Posterior vena cava (tissue), 2 donors: Measurements from ENCODE around the gene SYTL3. TPM values are rescaled to one million over a fixed set of nuclear protein-coding genes. Genes with fewer than 3 reads are reported as not detected.
"Not testable (repeated sequence)": the region's sequence is repeated elsewhere in the genome, so short reads cannot be mapped to it uniquely, and the experiment has no call there.

Experiments used
- DNase-seq: peaks from one replicate; pipeline ENCODE4 v3.0.0-alpha.2; 2020; ENCODE audit warnings: low spot score
- intact Hi-C, 2 donors: fragments of 100-400 bp; cut with DNase I; formaldehyde crosslinking; loops; one replicate each; pipeline versions ENCODE4 v1.14.1 to v1.14.2; 2022 to 2023
- total RNA-seq, 2 donors: library from RNA; stranded (reverse); fragmentation: NEBNext Ultra II Directional; extraction: Animal tissue kit (Norgen Biotek cat#: 25700); gene quantifications; one replicate each; pipeline ENCODE4 v1.2.1, GENCODE V29; 2021
- donor health status: DM: yes; HTN: yes; CAD: no.
- donor health status: DM: yes; HTN: yes; CAD: no.

The SYTL3 gene
- total RNA-seq, 2 donors from 2014 or later = 2.0 to 6.5 TPM

DNA sequence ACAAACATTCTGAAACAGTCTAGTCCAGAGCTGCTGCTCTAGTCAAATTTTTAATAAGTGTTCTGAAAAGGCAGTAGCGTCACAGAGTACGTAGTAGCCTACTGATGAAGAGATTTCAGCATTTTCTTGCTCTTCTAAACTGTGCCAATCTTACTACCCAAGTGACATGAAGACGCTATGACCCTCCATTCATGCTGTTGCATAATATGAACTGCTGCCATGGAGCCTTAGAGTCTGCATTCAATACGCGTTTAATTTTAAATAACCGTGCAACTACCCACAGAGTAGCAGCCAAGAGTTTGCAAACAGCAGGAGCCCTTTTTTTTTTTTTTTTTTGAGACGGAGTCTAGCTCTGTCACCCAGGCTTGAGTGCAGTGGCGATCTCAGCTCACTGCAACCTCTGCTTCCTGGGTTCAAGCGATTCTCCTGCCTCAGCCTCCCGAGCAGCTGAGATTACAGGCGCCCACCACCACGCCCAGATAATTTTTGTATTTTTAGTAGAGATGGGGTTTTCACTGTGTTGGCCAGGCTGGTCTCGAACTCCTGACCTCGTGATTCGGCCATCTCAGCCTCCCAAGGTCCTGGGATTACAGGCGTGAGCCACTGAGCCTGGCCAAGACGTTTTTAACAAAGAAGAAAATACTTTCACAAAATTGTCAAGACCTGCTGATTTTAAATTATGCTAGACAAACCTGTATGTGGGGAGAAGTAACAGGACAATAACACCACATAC, 125.0 kb downstream of the SYTL3 start:
- intact Hi-C loops = no loop called here
- peak; percentile 55 for DNase-seq

DNA sequence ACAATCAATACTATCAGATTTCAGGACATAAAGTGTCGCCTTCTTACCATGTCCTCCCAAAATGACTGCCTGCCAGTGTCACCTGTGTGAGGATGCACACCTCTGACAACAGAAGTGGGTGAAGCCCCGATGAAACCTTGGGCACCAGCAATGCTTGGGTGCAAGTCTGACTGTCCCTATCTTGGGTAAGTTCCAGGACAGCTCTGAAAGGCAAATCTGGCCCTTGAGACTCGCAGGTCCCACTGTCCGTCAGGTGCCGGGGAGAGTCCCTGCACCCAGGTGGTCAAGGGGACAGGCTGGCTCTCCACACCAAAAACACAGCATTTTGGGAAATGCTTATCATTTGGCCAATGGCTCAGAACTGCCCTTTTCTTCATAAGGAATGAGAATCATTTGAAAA, 126.0 kb downstream of the SYTL3 start:
- peak; percentile 51 for DNase-seq
- intact Hi-C loops = no loop called here

DNA sequence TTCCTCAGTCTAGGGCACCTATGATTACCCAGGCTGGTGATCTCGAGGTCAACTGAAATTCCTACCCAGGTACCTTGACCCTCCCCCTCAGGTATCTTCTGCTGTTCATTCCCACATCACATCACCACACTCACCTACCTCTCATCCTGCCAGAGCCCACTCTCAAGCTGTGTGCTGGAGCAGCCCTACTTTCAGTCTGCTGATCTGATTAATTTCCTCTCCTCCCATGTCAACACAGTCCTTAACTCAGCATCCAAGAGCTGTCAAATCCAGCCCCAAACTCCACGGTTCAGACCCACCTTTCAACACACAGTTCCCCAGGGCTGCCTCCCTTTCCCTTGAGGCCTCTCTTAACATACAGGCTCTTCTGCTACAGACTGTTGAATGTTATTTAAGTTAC, 126.9 kb downstream of the SYTL3 start:
- no peak for DNase-seq
- intact Hi-C loops = loop anchor here in 1 of 2 donors (1.0 kb wide), 1 partner anchor 35 kb away; no protein-coding TSS in a partner anchor

DNA sequence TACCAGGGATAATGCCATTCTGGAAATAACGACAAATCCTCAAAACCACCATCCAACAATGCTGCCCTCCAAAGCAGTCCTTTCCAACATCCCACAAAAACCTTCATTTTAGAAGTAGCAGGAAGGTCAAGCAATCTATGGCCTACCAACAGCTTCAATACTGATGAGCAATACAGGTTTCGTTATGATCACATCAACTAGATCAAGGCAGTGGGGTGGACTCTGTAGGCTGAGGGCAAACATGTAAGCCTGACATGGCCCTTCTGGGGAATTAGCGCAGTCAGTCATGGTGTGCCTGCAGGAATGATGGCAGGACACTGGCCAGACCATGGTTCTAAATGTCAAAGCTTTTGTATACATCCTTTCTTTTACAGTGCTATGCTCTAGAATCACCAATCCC, 127.7 kb downstream of the SYTL3 start:
- intact Hi-C loops = loop anchor here in 1 of 2 donors (1.0 kb wide), 1 partner anchor 36 kb away; no protein-coding TSS in a partner anchor
- DNase-seq = no peak

DNA sequence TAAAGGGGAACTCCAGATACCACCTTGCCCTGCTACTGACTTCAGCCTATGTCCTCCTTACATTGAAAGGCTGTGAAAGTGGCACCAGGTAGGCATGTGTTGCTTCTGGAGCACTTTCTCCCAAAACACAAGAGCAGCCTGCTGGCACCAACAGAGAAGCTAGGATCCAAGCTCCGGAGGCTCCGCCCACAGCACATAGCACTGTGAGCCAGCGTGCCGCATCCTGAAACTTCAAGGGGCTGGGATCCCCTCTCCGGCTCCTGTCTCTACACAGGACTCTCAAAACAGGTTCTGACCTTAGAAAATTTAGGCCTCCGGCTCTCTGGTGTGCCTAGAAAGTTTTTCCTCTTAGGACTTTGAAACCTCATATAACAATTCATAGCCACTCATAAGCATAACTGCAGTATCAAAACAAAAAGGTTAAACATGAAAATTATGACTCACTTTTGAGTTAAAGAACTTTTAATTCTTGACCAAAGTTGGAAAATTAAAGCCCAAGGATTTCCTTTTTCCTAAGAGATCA, 128.2 kb downstream of the SYTL3 start:
- DNase-seq = peak; percentile 74
- intact Hi-C loops = no loop called here

DNA sequence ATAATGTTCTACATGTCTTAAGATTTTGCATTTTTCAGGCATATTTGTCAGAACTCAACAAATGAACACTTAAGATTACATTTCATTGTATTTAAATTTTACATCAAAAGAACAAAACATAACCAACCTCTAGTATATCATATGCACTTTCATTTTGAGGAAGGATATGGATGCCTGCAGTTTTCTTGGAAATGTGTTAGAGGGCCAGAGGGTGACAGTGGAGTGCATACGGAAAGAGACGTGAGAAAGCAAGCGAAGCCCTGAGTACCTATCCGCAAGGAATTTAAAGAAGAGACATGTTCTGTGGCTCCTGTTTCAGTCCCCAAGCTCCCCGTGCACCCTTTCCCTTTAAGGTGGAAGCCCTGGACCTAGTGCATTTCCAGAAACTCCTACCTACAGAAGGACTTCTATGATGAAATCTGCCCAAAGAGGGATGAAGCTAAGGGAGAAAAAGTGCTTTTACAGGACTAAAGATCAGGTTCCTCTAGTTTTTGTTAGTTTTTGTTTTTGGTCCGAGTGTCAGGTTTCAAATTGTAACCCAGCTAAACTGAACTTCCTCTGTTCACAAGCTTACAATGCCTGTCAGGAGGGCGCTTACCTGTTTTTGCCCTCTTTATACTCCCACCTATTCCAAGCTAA, 130.5 kb downstream of the SYTL3 start:
- no peak for DNase-seq
- intact Hi-C loops = no loop called here

DNA sequence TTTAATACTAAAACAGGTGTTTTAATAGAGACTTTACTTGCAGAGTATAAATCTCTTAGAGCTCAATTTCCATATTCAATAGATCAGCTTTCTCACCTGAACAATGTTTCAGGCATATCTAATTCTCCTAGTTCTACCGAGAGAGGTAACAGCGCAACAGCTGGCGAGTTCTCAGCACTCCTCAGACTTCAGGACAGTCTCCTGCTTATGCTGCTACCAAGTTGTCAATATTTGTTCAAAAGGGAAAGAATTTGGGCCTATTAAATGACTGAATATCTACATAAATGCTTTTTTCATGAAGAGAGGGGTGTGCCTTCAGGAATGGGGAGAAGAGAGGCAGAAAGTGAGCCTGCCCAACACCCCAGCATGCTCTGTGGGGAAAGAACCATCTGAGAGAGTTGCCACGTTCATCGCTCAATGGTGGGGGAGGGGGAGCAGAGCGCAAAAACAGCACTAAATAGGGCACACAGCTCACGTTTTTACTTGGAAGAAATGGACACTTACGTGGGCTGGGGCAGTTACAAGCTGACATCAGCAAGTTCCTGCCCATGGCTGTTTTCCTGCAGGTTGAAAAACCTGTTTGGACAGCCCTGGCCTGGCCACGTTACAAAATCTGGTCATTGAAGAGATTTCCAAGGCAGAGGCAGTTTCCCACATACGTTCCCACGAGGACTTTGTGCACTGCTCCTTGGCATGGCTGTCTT, 131.3 kb downstream of the SYTL3 start:
- intact Hi-C loops = no loop called here
- DNase-seq = no peak

DNA sequence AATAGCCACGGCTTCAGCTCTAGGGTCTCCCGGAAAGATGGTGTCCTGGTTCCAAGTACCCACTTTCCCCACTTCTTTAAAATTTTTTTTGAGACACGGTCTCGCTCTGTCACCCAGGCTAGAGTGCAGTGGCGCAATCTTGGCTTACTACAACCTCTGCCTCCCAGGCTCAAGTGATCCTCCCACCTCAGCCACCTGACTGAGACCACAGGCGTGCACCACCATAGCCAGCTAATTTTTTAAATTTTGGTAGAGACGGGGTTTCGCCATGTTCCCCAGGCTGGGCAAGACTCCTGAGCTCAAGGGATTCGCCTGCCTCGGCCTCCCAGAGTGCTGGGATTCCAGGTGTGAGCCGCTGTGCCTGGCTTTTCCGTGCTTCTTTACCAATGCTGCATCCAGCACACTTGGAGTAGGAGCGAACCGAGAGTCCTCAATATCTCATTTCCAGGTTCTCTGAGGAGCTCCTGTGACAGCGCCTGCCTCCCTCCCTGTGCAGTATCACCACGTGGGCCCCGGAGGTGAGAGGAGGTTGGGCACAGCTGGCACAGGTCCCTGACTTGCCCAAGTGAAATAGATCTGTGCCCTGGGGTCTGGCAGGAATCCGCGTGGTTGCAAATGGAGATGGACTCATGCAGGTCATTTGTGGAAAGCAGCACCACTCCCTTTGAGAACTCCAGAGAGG, 132.0 kb downstream of the SYTL3 start:
- intact Hi-C loops = no loop called here

DNA sequence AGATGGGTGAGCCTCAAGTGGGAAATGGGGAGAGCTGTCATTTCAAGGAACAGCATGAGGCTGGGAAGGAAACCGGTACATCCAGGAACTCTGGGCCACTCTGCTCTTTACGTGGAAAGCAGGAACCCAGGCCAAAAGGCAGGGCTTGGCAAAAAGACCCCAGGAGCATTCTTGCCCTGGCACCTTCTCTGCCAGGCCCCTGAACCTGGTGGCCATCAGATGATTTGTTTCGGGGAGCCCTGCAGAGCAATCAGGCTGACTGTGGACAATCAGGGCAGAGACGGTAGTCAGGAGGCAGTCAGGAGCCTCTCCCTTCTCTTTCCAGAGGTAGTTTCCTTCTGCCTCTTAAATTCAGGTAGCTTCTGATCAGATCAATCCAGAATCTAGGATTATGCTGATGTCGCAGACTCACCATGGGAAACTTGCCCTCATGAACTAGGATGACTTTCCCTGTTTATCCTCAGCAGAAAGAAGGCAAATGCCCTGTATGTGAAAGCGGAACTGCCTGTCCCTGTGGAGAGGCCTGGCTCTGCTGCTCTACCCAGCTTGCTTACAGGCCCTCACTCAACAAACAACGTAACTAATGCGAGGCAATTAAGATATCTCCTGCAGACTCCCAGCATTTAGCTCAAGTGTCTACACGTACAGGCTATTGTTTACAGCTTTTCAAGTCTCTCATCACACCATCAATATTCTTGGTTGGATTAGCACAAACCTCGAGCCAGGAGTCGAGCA, 132.7 kb downstream of the SYTL3 start:
- DNase-seq = no peak
- intact Hi-C loops = no loop called here

More for the DNA sequence above, 132.0 kb downstream of the SYTL3 start:
- DNase-seq = no peak

DNA sequence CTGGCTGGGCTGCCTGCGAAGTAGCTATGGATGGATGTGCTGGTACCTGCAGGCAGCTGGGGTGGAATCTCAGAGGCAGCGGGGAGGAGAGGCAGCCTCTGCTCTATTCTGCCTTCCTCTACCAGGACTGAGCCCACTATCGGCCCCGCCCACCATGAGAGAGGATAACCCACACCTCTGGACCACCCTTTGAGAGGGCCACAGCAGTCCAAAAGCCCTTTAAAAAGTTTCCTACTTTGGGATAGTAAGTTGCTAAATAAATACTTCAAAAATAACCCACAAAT, 133.3 kb downstream of the SYTL3 start:
- intact Hi-C loops = no loop called here
- DNase-seq = no peak

DNA sequence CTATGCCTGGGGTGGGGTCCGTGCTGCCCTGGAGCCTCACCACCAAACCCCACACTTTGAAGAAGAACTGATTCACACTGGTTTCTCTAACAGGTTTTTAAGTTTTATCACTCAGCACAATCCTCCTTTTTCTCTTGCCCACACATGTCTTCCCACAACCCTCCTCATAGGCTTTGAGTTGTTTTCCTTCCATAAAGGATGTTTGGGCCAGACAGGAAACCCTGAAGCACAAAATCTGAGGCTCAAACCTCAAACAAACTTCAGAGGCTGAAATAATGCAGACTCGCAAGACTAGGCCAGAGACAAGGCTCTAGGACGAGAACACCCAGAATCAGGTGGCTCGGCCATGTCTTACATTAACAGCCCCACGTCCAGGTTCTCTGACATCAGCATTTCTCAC, 134.0 kb downstream of the SYTL3 start:
- intact Hi-C loops = no loop called here
- no peak for DNase-seq

DNA sequence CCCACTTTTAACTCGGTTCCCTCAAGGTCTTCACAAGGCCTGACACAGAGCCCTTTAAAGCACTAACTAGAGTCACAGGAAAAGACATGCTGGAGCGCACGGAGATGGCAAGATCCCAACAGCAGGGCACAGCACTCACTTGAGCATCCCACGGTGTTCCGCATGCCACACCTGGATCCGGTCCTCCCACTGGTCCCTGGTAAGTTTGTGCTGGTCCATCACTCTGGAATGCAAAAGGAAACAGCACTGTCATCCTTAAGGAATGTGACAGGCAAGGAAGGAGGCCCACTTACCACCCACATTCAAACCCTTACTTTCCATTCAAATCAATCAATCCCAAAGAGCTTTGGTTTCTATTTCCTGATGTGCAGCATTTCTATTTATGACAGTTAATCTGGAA, 134.7 kb downstream of the SYTL3 start:
- intact Hi-C loops = no loop called here
- no peak for DNase-seq

DNA sequence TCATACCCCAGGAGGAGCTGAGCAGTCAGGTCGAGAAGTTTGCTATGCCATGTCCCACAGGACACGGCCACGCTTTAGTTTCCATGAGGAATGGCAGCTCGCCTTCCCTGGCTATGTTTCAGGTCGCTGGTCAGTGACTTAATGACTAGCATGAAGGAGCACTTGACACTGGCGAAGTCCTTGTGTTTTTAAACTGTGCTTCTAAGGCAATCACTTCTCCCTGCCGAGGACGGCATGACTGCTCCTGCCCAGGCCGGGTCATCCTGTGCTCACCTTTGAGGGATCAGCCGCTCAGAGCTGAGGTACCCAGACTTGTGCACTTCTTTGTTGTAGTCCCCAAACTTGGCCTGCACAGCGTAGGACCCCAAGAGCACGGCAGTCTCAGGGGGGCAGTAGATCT, 135.2 kb downstream of the SYTL3 start:
- intact Hi-C loops = no loop called here
- no peak for DNase-seq

DNA sequence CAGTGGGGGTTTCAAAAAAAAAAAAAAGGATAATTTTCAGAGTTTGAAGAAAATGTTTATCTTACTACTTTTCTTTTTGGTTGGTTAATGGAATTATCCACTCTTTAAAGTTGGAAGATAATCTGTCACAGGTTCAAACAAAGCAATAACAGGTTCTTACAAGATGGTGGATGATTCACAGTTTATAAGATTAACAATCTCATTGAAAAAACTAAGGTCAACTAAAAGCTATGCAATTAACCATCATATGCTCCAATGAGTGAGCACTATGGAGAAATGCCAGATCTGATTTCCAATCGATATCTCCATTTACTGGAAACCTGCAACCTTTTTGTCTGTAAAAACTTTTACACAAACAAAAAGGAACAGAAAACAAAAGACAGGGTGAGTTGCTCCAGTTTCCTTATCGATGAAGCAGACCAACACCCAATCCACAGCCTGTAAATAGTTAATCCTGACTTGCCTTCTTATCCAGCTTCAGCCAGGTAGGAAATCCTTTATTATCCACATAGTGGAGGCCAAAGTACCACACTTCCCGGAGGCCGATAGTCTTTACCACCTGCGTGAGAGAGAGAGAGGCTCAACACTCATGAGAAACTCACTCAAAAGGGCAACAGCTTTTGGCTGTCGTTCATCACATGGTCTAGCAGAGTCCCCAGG, 136.9 kb downstream of the SYTL3 start:
- no peak for DNase-seq
- intact Hi-C loops = no loop called here

DNA sequence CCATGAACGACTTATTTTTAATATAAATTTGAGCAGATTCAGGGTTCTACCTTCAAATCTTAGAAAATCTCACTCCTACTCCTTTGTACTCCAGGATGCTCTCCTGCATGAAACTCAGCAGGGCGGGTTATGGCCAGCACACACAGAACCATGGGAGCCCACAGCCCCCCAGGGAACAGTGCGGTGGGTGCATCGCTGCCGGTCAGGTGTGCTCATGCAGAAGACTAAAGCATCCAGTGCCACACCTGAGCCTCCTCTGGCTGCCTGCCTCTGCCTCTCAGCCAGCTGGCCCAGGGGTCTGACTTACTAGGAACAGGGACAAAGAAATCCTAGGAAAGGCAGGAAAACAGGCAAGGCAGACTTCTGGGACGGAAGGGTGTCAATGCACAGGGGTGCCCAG, 137.5 kb downstream of the SYTL3 start:
- intact Hi-C loops = no loop called here
- DNase-seq = no peak

DNA sequence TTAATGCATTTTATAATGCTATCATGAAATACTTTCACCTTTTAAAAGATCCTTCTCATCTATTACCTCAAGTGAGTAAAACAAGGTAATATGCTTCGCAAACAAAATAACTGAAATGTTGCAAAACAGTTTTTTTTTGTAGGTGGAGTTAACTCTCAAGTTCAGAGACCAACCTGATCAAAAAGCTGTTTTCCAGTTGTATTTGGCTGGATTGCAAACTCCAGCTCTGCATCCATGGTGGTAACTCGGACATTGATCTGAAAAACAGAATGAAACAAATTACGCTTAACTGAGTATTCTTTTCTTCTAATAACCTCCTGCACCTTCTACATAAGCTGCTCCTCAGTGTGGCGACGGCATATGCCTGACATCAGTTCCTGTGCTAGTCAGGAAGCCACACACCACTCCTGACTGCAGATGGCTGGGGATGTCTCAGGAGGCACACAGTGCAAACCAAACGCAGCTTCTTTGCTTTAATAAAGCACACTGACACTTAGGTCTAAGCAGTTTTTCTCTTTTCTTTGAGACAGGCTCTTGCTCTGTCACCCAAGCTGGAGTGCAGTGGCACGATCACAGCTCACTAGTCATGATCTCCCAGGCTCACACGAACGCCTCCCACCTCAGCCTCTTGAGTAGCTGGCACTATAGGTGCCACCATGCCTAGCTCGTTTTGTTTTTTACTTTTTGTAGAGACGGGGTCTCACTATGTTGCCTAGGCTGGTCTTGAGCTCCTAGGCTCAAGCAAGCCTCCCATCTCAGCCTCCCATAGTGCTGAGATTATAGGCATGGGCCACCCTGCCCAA, 139.5 kb downstream of the SYTL3 start:
- intact Hi-C loops = no loop called here
- DNase-seq = no peak

DNA sequence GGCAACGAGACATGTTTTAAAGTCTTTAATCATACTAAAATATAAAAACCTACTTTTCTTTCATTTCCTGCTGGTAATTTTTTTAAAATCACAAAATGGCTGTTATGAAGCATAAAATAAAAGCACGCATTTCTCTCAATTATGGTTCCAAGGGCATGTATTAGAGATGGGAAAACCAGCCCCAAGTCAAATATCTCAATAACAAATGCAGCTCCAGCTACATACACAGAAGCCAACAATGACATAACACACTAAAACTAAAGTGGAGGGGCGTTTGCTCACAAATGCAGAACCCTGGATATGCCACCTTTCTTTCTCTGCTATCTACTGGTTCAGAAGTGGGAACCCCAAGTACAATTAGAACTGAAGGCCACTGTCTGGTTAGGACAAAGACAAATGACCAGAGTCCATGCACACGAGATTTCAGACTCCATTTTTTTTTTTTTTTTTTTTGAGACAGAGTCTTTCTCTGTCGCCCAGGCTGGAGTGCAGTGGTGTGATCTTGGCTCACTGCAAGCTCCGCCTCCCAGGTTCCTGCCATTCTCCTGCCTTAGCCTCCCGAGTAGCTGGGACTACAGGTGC, 141.5 kb downstream of the SYTL3 start:
- intact Hi-C loops = no loop called here
- no peak for DNase-seq

DNA sequence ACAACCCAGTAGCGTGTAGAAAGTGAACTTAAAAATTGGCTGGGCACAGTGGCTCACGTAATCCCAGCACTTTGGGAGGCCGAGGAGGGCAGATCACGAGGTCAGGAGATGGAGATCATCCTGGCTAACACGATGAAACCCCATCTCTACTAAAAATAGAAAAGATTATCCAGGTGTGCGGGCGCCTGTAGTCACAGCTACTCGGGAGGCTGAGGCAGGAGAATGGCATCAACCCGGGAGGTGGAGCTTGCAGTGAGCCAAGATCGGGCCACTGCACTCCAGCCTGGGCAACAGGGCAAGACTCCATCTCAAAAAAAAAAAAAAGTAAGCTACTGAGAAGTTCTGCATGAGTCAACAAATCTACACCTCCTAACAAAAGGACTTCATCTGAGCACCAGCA, 142.7 kb downstream of the SYTL3 start:
- intact Hi-C loops, DNase-seq: not testable (repeated sequence)
